ENCODE results near the gene TAAR1.
"Not testable (repeated sequence)": the region's sequence is repeated elsewhere in the genome, so short reads cannot be mapped to it uniquely, and the experiment has no call there.

The TAAR1 gene

GRCh38 chr6:132659082-132659481, at the start of gene TAAR1:
Gene TAAR1 (minus strand): TSS chr6:132659182. CDS start chr6:132646003, 13,179 bp downstream.
- no peak for DNase-seq

GRCh38 chr6:132708771-132709170, 49.8 kb upstream of the TAAR1 start:
- DNase-seq = no peak

- DNase-seq = no peak
These were observed 49.0 kb upstream of the TAAR1 start for GRCh38 chr6:132708002-132708401.

- not testable (repeated sequence) for DNase-seq
These were observed 47.8 kb upstream of the TAAR1 start for GRCh38 chr6:132706756-132707155.

GRCh38 chr6:132703936-132704335, 45.0 kb upstream of the TAAR1 start:
- no peak for DNase-seq

- no peak for DNase-seq
These were observed 39.6 kb upstream of the TAAR1 start for GRCh38 chr6:132698608-132699007.

- no peak for DNase-seq
These were observed 36.8 kb upstream of the TAAR1 start for GRCh38 chr6:132695773-132696172.

- no peak for DNase-seq
These were observed 34.5 kb upstream of the TAAR1 start for GRCh38 chr6:132693478-132693877.

GRCh38 chr6:132690678-132691077, 31.7 kb upstream of the TAAR1 start:
- no peak for DNase-seq

GRCh38 chr6:132687306-132687705, 28.3 kb upstream of the TAAR1 start:
- DNase-seq = no peak

GRCh38 chr6:132686531-132686930, 27.5 kb upstream of the TAAR1 start:
- no peak for DNase-seq

GRCh38 chr6:132685009-132685408, 26.0 kb upstream of the TAAR1 start:
- DNase-seq = no peak

GRCh38 chr6:132684272-132684671, 25.3 kb upstream of the TAAR1 start:
- no peak for DNase-seq

- no peak for DNase-seq
These were observed 24.6 kb upstream of the TAAR1 start for GRCh38 chr6:132683543-132683942.

GRCh38 chr6:132679094-132679493, 20.1 kb upstream of the TAAR1 start:
- DNase-seq = not testable (repeated sequence)

- DNase-seq = no peak
These were observed 16.8 kb upstream of the TAAR1 start for GRCh38 chr6:132675749-132676148.

GRCh38 chr6:132675002-132675401, 16.0 kb upstream of the TAAR1 start:
- no peak for DNase-seq

GRCh38 chr6:132673376-132674094, 14.6 kb upstream of the TAAR1 start:
- DNase-seq = peak; percentile 6

GRCh38 chr6:132671295-132671694, 12.3 kb upstream of the TAAR1 start:
- DNase-seq = no peak

- peak; percentile 2 for DNase-seq
These were observed 10.8 kb upstream of the TAAR1 start for GRCh38 chr6:132669690-132670291.

- no peak for DNase-seq
These were observed 7.1 kb upstream of the TAAR1 start for GRCh38 chr6:132666118-132666517.

GRCh38 chr6:132664309-132665034, 5.5 kb upstream of the TAAR1 start:
- no peak for DNase-seq

- no peak for DNase-seq
These were observed 4.7 kb upstream of the TAAR1 start for GRCh38 chr6:132663661-132664060.

- no peak for DNase-seq
These were observed 2.9 kb upstream of the TAAR1 start for GRCh38 chr6:132661906-132662305.

All from NCI-H2029 treated with DMSO at 0.1 percent for 48 hours (cell line).